ENCODE data around the gene RBSN.
A peak's percentile ranks its signal among the peaks of the same experiment; 100 is the strongest.

RBSN gene

GRCh38 chr3:15065550-15066007 lies 33.4 kb downstream of the RBSN start:
- H3K36me3 ChIP-seq (ENCODE audit: control insufficient read depth, insufficient read depth, low read length), result no peaks in the 10 kb centered on the region
- peaks cover 12% of the 10 kb centered on the region for H3K4me1 ChIP-seq (ENCODE audit: control insufficient read depth, insufficient read depth, low read length)
- peak overlapping the region; percentile 91 for H3K27ac ChIP-seq (ENCODE audit: low read depth, low read length)
- no peaks in the 10 kb centered on the region for H3K27me3 ChIP-seq (ENCODE audit: control insufficient read depth, insufficient read depth, low read length)
- H3K9ac ChIP-seq (ENCODE audit: low read length), result no peak overlapping the region
- H3K4me3 ChIP-seq (ENCODE audit: low read length), result peak overlapping the region; percentile 98

- peaks cover 12% of the 10 kb centered on the region for H3K4me1 ChIP-seq (ENCODE audit: control insufficient read depth, insufficient read depth, low read length)
- peak within 1 kb of the TSS; percentile 84 for H3K9ac ChIP-seq (ENCODE audit: low read length)
- H3K27ac ChIP-seq (ENCODE audit: low read depth, low read length), result peak within 1 kb of the TSS; percentile 91
- peak within 1 kb of the TSS; percentile 98 for H3K4me3 ChIP-seq (ENCODE audit: low read length)
- H3K36me3 ChIP-seq (ENCODE audit: control insufficient read depth, insufficient read depth, low read length), result no peaks in the 10 kb centered on the region
- no peaks in the 10 kb centered on the region for H3K27me3 ChIP-seq (ENCODE audit: control insufficient read depth, insufficient read depth, low read length)
Measured at GRCh38 chr3:15064835-15065549, 34.0 kb downstream of the RBSN start, which contains the start of gene MRPS25. MRPS25 (minus strand) TSS chr3:15065315; CDS start chr3:15065194, 121 bp downstream.

- peak overlapping the region; percentile 91 for H3K27ac ChIP-seq (ENCODE audit: low read depth, low read length)
- no peaks in the 10 kb centered on the region for H3K27me3 ChIP-seq (ENCODE audit: control insufficient read depth, insufficient read depth, low read length)
- peaks cover 12% of the 10 kb centered on the region for H3K4me1 ChIP-seq (ENCODE audit: control insufficient read depth, insufficient read depth, low read length)
- H3K9ac ChIP-seq (ENCODE audit: low read length), result peak overlapping the region; percentile 84
- H3K4me3 ChIP-seq (ENCODE audit: low read length), result peak overlapping the region; percentile 98
- H3K36me3 ChIP-seq (ENCODE audit: control insufficient read depth, insufficient read depth, low read length), result no peaks in the 10 kb centered on the region
Measured at GRCh38 chr3:15064299-15064834, 34.6 kb downstream of the RBSN start.

GRCh38 chr3:15063656-15064286 lies 35.2 kb downstream of the RBSN start:
- no peak overlapping the region for H3K27ac ChIP-seq (ENCODE audit: low read depth, low read length)
- no peaks in the 10 kb centered on the region for H3K27me3 ChIP-seq (ENCODE audit: control insufficient read depth, insufficient read depth, low read length)
- peaks cover 12% of the 10 kb centered on the region for H3K4me1 ChIP-seq (ENCODE audit: control insufficient read depth, insufficient read depth, low read length)
- H3K36me3 ChIP-seq (ENCODE audit: control insufficient read depth, insufficient read depth, low read length), result peaks cover under 1% of the 10 kb centered on the region
- H3K4me3 ChIP-seq (ENCODE audit: low read length), result peak overlapping the region; percentile 98
- no peak overlapping the region for H3K9ac ChIP-seq (ENCODE audit: low read length)

GRCh38 chr3:15063238-15063637 lies 35.7 kb downstream of the RBSN start:
- Histone ChIP-seq H3K27ac (ENCODE audit: low read depth, low read length) (no peak overlapping the region), H3K4me1 (ENCODE audit: control insufficient read depth, insufficient read depth, low read length) (peaks cover 12% of the 10 kb centered on the region), H3K27me3 (ENCODE audit: control insufficient read depth, insufficient read depth, low read length) (no peaks in the 10 kb centered on the region), H3K9ac (ENCODE audit: low read length) (no peak overlapping the region), H3K36me3 (ENCODE audit: control insufficient read depth, insufficient read depth, low read length) (peaks cover 3% of the 10 kb centered on the region), H3K4me3 (ENCODE audit: low read length) (peak overlapping the region; percentile 29)

- H3K4me3 ChIP-seq (ENCODE audit: low read length), result no peak overlapping the region
- peaks cover 11% of the 10 kb centered on the region for H3K36me3 ChIP-seq (ENCODE audit: control insufficient read depth, insufficient read depth, low read length)
- H3K9ac ChIP-seq (ENCODE audit: low read length), result no peak overlapping the region
- no peaks in the 10 kb centered on the region for H3K27me3 ChIP-seq (ENCODE audit: control insufficient read depth, insufficient read depth, low read length)
- H3K4me1 ChIP-seq (ENCODE audit: control insufficient read depth, insufficient read depth, low read length), result peaks cover 12% of the 10 kb centered on the region
- H3K27ac ChIP-seq (ENCODE audit: low read depth, low read length), result no peak overlapping the region
Measured at GRCh38 chr3:15060029-15060428, 38.9 kb downstream of the RBSN start.

- no peak overlapping the region for H3K9ac ChIP-seq (ENCODE audit: low read length)
- no peaks in the 10 kb centered on the region for H3K27me3 ChIP-seq (ENCODE audit: control insufficient read depth, insufficient read depth, low read length)
- no peaks in the 10 kb centered on the region for H3K4me1 ChIP-seq (ENCODE audit: control insufficient read depth, insufficient read depth, low read length)
- H3K36me3 ChIP-seq (ENCODE audit: control insufficient read depth, insufficient read depth, low read length), result peaks cover 23% of the 10 kb centered on the region
- H3K4me3 ChIP-seq (ENCODE audit: low read length), result no peak overlapping the region
- H3K27ac ChIP-seq (ENCODE audit: low read depth, low read length), result no peak overlapping the region
Measured at GRCh38 chr3:15056676-15057404, 42.1 kb downstream of the RBSN start.

- Histone ChIP-seq H3K27me3 (ENCODE audit: control insufficient read depth, insufficient read depth, low read length) (no peaks in the 10 kb centered on the region), H3K27ac (ENCODE audit: low read depth, low read length) (no peak overlapping the region), H3K36me3 (ENCODE audit: control insufficient read depth, insufficient read depth, low read length) (peaks cover 27% of the 10 kb centered on the region), H3K4me1 (ENCODE audit: control insufficient read depth, insufficient read depth, low read length) (no peaks in the 10 kb centered on the region), H3K4me3 (ENCODE audit: low read length) (no peak overlapping the region), H3K9ac (ENCODE audit: low read length) (no peak overlapping the region)
Measured at GRCh38 chr3:15055019-15055557, 43.9 kb downstream of the RBSN start.

- no peak overlapping the region for H3K27ac ChIP-seq (ENCODE audit: low read depth, low read length)
- H3K4me3 ChIP-seq (ENCODE audit: low read length), result no peak overlapping the region
- peaks cover 36% of the 10 kb centered on the region for H3K36me3 ChIP-seq (ENCODE audit: control insufficient read depth, insufficient read depth, low read length)
- H3K9ac ChIP-seq (ENCODE audit: low read length), result no peak overlapping the region
- H3K4me1 ChIP-seq (ENCODE audit: control insufficient read depth, insufficient read depth, low read length), result no peaks in the 10 kb centered on the region
- H3K27me3 ChIP-seq (ENCODE audit: control insufficient read depth, insufficient read depth, low read length), result no peaks in the 10 kb centered on the region
Measured at GRCh38 chr3:15053541-15053940, 45.4 kb downstream of the RBSN start.

GRCh38 chr3:15052335-15053242 lies 46.4 kb downstream of the RBSN start:
- Histone ChIP-seq H3K9ac (ENCODE audit: low read length) (no peak overlapping the region), H3K27me3 (ENCODE audit: control insufficient read depth, insufficient read depth, low read length) (no peaks in the 10 kb centered on the region), H3K36me3 (ENCODE audit: control insufficient read depth, insufficient read depth, low read length) (peaks cover 36% of the 10 kb centered on the region), H3K4me3 (ENCODE audit: low read length) (no peak overlapping the region), H3K27ac (ENCODE audit: low read depth, low read length) (no peak overlapping the region), H3K4me1 (ENCODE audit: control insufficient read depth, insufficient read depth, low read length) (no peaks in the 10 kb centered on the region)

- H3K4me3 ChIP-seq (ENCODE audit: low read length), result no peak overlapping the region
- H3K27ac ChIP-seq (ENCODE audit: low read depth, low read length), result no peak overlapping the region
- no peak overlapping the region for H3K9ac ChIP-seq (ENCODE audit: low read length)
- H3K27me3 ChIP-seq (ENCODE audit: control insufficient read depth, insufficient read depth, low read length), result no peaks in the 10 kb centered on the region
- peaks cover 37% of the 10 kb centered on the region for H3K36me3 ChIP-seq (ENCODE audit: control insufficient read depth, insufficient read depth, low read length)
- no peaks in the 10 kb centered on the region for H3K4me1 ChIP-seq (ENCODE audit: control insufficient read depth, insufficient read depth, low read length)
Measured at GRCh38 chr3:15051531-15051930, 47.4 kb downstream of the RBSN start.
